ENCODE measurements around the gene STARD7. TPM values are rescaled to one million over a fixed set of nuclear protein-coding genes. Genes with fewer than 3 reads are reported as not detected.
"Not testable (repeated sequence)": the region's sequence is repeated elsewhere in the genome, so short reads cannot be mapped to it uniquely, and the experiment has no call there.

The STARD7 gene
- total RNA-seq, 1 experiment from 2014 or later, result 228 TPM

GRCh38 chr2:96180002-96180401 lies 28.6 kb downstream of the STARD7 start:
- no peak for DNase-seq (ENCODE audit: low read depth, low spot score)
- in situ Hi-C loops (cut with HindIII; ENCODE audit: low pct_unique_long_range_greater_than_20kb, low sequenced_read_pairs), result no loop called here

GRCh38 chr2:96176661-96177060 lies 32.0 kb downstream of the STARD7 start:
- in situ Hi-C loops (cut with HindIII; ENCODE audit: low pct_unique_long_range_greater_than_20kb, low sequenced_read_pairs), result no loop called here
- no peak for DNase-seq (ENCODE audit: low read depth, low spot score)

- in situ Hi-C loops (cut with HindIII; ENCODE audit: low pct_unique_long_range_greater_than_20kb, low sequenced_read_pairs), result no loop called here
- no peak for DNase-seq (ENCODE audit: low read depth, low spot score)
Measured at GRCh38 chr2:96175951-96176350, 32.7 kb downstream of the STARD7 start.

- in situ Hi-C loops (cut with HindIII; ENCODE audit: low pct_unique_long_range_greater_than_20kb, low sequenced_read_pairs), result no loop called here
- DNase-seq (ENCODE audit: low read depth, low spot score), result peak; percentile 73
Measured at GRCh38 chr2:96174251-96175144, 34.1 kb downstream of the STARD7 start.

GRCh38 chr2:96171831-96172230 lies 36.8 kb downstream of the STARD7 start:
- DNase-seq (ENCODE audit: low read depth, low spot score), result no peak
- in situ Hi-C loops (cut with HindIII; ENCODE audit: low pct_unique_long_range_greater_than_20kb, low sequenced_read_pairs), result no loop called here

GRCh38 chr2:96170626-96171025 lies 38.0 kb downstream of the STARD7 start:
- no peak for DNase-seq (ENCODE audit: low read depth, low spot score)
- in situ Hi-C loops (cut with HindIII; ENCODE audit: low pct_unique_long_range_greater_than_20kb, low sequenced_read_pairs), result no loop called here

- in situ Hi-C loops (cut with HindIII; ENCODE audit: low pct_unique_long_range_greater_than_20kb, low sequenced_read_pairs), result no loop called here
- no peak for DNase-seq (ENCODE audit: low read depth, low spot score)
Measured at GRCh38 chr2:96169868-96170507, 38.6 kb downstream of the STARD7 start.

GRCh38 chr2:96167407-96168013 lies 41.1 kb downstream of the STARD7 start:
- DNase-seq (ENCODE audit: low read depth, low spot score), result no peak
- in situ Hi-C loops (cut with HindIII; ENCODE audit: low pct_unique_long_range_greater_than_20kb, low sequenced_read_pairs), result no loop called here

GRCh38 chr2:96164459-96165184 lies 44.0 kb downstream of the STARD7 start:
- peak; percentile 45 for DNase-seq (ENCODE audit: low read depth, low spot score)
- in situ Hi-C loops (cut with HindIII; ENCODE audit: low pct_unique_long_range_greater_than_20kb, low sequenced_read_pairs), result no loop called here

GRCh38 chr2:96163768-96164429 lies 44.7 kb downstream of the STARD7 start:
- in situ Hi-C loops (cut with HindIII; ENCODE audit: low pct_unique_long_range_greater_than_20kb, low sequenced_read_pairs), result no loop called here
- no peak for DNase-seq (ENCODE audit: low read depth, low spot score)

- in situ Hi-C loops (cut with HindIII; ENCODE audit: low pct_unique_long_range_greater_than_20kb, low sequenced_read_pairs), result no loop called here
- DNase-seq (ENCODE audit: low read depth, low spot score), result no peak
Measured at GRCh38 chr2:96163415-96163767, 45.2 kb downstream of the STARD7 start.

- in situ Hi-C loops (cut with HindIII; ENCODE audit: low pct_unique_long_range_greater_than_20kb, low sequenced_read_pairs), result no loop called here
Measured at GRCh38 chr2:96161898-96162297, 46.7 kb downstream of the STARD7 start.

GRCh38 chr2:96160366-96160765 lies 48.3 kb downstream of the STARD7 start:
- DNase-seq (ENCODE audit: low read depth, low spot score); in situ Hi-C loops (cut with HindIII; ENCODE audit: low pct_unique_long_range_greater_than_20kb, low sequenced_read_pairs): not testable (repeated sequence)

More at GRCh38 chr2:96161898-96162297, 46.7 kb downstream of the STARD7 start:
- DNase-seq (ENCODE audit: low read depth, low spot score), result no peak

GRCh38 chr2:96159084-96159830 lies 49.4 kb downstream of the STARD7 start:
- in situ Hi-C loops (cut with HindIII; ENCODE audit: low pct_unique_long_range_greater_than_20kb, low sequenced_read_pairs), result no loop called here
- no peak for DNase-seq (ENCODE audit: low read depth, low spot score)

- DNase-seq (ENCODE audit: low read depth, low spot score), result no peak
- in situ Hi-C loops (cut with HindIII; ENCODE audit: low pct_unique_long_range_greater_than_20kb, low sequenced_read_pairs), result no loop called here
Measured at GRCh38 chr2:96158554-96158940, 50.1 kb downstream of the STARD7 start.

GRCh38 chr2:96157649-96158553 lies 50.7 kb downstream of the STARD7 start:
- in situ Hi-C loops (cut with HindIII; ENCODE audit: low pct_unique_long_range_greater_than_20kb, low sequenced_read_pairs), result no loop called here
- DNase-seq (ENCODE audit: low read depth, low spot score), result no peak
